Prostate gland (tissue), 2 donors: Measurements from ENCODE around the gene DAAM1.

Experiments used
- POLR2AphosphoS5 ChIP-seq: sonication (generic); formaldehyde crosslinking; IDR thresholded peaks from one replicate; pipeline ENCODE4 v1.6.1; 2017; ENCODE audit warnings: antibody characterized with exemption
- TF ChIP-seq, protein P1 (sequence below), 4 experiments: fragments of 200-600 bp in 2 of 4; fragments of 450-650 bp in 2 of 4; sonication (generic) in 2 of 4; IDR thresholded peaks; 1 replicate in 3 of 4; 2 replicates in 1 of 4; pipeline ENCODE4 v1.5.1; 2016 to 2019; ENCODE audit warnings: antibody characterized with exemption in 4 of 4, mild to moderate bottlenecking in 2 of 4, moderate library complexity in 2 of 4

- no peak for TF ChIP-seq POLR2AphosphoS5
- TF ChIP-seq, protein P1, sequence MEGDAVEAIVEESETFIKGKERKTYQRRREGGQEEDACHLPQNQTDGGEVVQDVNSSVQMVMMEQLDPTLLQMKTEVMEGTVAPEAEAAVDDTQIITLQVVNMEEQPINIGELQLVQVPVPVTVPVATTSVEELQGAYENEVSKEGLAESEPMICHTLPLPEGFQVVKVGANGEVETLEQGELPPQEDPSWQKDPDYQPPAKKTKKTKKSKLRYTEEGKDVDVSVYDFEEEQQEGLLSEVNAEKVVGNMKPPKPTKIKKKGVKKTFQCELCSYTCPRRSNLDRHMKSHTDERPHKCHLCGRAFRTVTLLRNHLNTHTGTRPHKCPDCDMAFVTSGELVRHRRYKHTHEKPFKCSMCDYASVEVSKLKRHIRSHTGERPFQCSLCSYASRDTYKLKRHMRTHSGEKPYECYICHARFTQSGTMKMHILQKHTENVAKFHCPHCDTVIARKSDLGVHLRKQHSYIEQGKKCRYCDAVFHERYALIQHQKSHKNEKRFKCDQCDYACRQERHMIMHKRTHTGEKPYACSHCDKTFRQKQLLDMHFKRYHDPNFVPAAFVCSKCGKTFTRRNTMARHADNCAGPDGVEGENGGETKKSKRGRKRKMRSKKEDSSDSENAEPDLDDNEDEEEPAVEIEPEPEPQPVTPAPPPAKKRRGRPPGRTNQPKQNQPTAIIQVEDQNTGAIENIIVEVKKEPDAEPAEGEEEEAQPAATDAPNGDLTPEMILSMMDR (IDR thresholded peaks at IDR 0.05): no peak
Observed at GRCh38 chr14:59241121-59241520, 52.7 kb downstream of the DAAM1 start.
